HepG2 (cell line): ENCODE results near the gene AGAP1. TPM values are rescaled to one million over a fixed set of nuclear protein-coding genes. Genes with fewer than 3 reads are reported as not detected.

Experiments
- EHMT2 ChIP-seq: fragments of 200-600 bp; sonication (generic); IDR thresholded peaks from 2 replicates; pipeline ENCODE4 v1.7.0; 2017; ENCODE audit warnings: antibody characterized with exemption, low read depth, low read length, borderline replicate concordance
- HMGA1 ChIP-seq: sonication (generic); formaldehyde crosslinking; conservative IDR thresholded peaks from 2 replicates; pipeline ENCODE4 v1.4.0; 2020; ENCODE audit warnings: missing genetic modification reagents
- IRF2 ChIP-seq: IDR thresholded peaks from 2 replicates; pipeline ENCODE4 v1.6.1; 2018; ENCODE audit warnings: missing genetic modification reagents, missing compliant biosample characterization
- PHF20 ChIP-seq: sonication (generic); formaldehyde crosslinking; IDR thresholded peaks from 2 replicates; pipeline ENCODE4 v1.5.0; 2020; ENCODE audit warnings: mild to moderate bottlenecking, missing genetic modification reagents
- SNAI1 ChIP-seq: sonication (generic); formaldehyde crosslinking; IDR thresholded peaks from 2 replicates; pipeline ENCODE4 v1.5.0; 2020; ENCODE audit warnings: mild to moderate bottlenecking, missing genetic modification reagents, borderline replicate concordance
- SOX13 ChIP-seq, 3 experiments: fragments of 450-650 bp in 1 of 3; sonication (generic) in 1 of 3; formaldehyde crosslinking in 1 of 3; IDR thresholded peaks in 2 of 3; conservative IDR thresholded peaks in 1 of 3; 2 replicates each; pipeline versions ENCODE4 v1.5.0 to v1.6.1; 2016 to 2020; ENCODE audit warnings: antibody characterized with exemption in 1 of 3, mild to moderate bottlenecking in 1 of 3, missing compliant biosample characterization in 1 of 3, missing genetic modification reagents in 1 of 3, moderate library complexity in 1 of 3
- SP5 ChIP-seq: IDR thresholded peaks from 2 replicates; pipeline ENCODE4 v1.6.1; 2016; ENCODE audit warnings: low read depth, borderline replicate concordance
- TBP ChIP-seq: sonication (generic); formaldehyde crosslinking; IDR thresholded peaks from 2 replicates; pipeline ENCODE4 v1.5.0; 2020; ENCODE audit warnings: missing genetic modification reagents
- TEAD2 ChIP-seq: sonication (generic); formaldehyde crosslinking; IDR thresholded peaks from 2 replicates; pipeline ENCODE4 v1.9.0; 2021; ENCODE audit warnings: missing genetic modification reagents
- ZNF460 ChIP-seq: sonication (generic); formaldehyde crosslinking; IDR thresholded peaks from 2 replicates; pipeline ENCODE4 v1.5.1; 2020; ENCODE audit warnings: missing genetic modification reagents, mild to moderate bottlenecking, borderline replicate concordance
- ZNF546 ChIP-seq: sonication (generic); formaldehyde crosslinking; conservative IDR thresholded peaks from 2 replicates; pipeline ENCODE4 v1.8.1; 2023; ENCODE audit warnings: mild to moderate bottlenecking, missing genetic modification reagents
- ZNF629 ChIP-seq: sonication (generic); formaldehyde crosslinking; conservative IDR thresholded peaks from 2 replicates; pipeline ENCODE4 v1.5.0; 2020; ENCODE audit warnings: missing genetic modification reagents
- ZNF660 ChIP-seq: sonication (generic); formaldehyde crosslinking; IDR thresholded peaks from 2 replicates; pipeline ENCODE4 v1.5.1; 2020; ENCODE audit warnings: mild to moderate bottlenecking, low read depth, missing genetic modification reagents, borderline replicate concordance
- polyA plus RNA-seq, 8 experiments: library from polyadenylated mRNA; depleted of rRNA in 3 of 8; stranded (reverse) in 7 of 8; unstranded in 1 of 8; fragments of >200 nt; fragmentation: Illumina TruSeq in 4 of 8; extraction: Trizol in 4 of 8; gene quantifications; 2 replicates each; pipeline versions ENCODE4 v1.2.1 to v1.2.3, GENCODE V29; 2011 to 2016; ENCODE audit warnings: low read depth in 4 of 8, missing spikeins in 1 of 8, mixed read lengths in 1 of 8; ENCODE audit not compliant: insufficient read depth in 1 of 8
- total RNA-seq, 5 experiments: library from RNA; depleted of rRNA; stranded (reverse); fragments of >200 nt; fragmentation: Illumina TruSeq; extraction: Trizol; gene quantifications; 2 replicates each; pipeline ENCODE4 v1.2.3, GENCODE V29; 2016; ENCODE audit warnings: low read depth in 1 of 5
- TF ChIP-seq, protein P1 (sequence below): sonication (generic); formaldehyde crosslinking; IDR thresholded peaks from 2 replicates; pipeline ENCODE4 v1.4.0; 2020; ENCODE audit warnings: missing genetic modification reagents, mild to moderate bottlenecking, borderline replicate concordance
- TF ChIP-seq, protein P2 (sequence below): sonication (generic); formaldehyde crosslinking; IDR thresholded peaks from 2 replicates; pipeline ENCODE4 v1.4.0; 2020; ENCODE audit warnings: missing genetic modification reagents
- TF ChIP-seq, protein P3 (sequence below): sonication (generic); formaldehyde crosslinking; IDR thresholded peaks from 2 replicates; pipeline ENCODE4 v1.4.0; 2020; ENCODE audit warnings: mild to moderate bottlenecking, low read depth, missing genetic modification reagents
- TF ChIP-seq, protein P4 (sequence below): IDR thresholded peaks from 2 replicates; pipeline ENCODE4 v1.6.1; 2016; ENCODE audit warnings: low read depth
- TF ChIP-seq, protein P5 (sequence below): sonication (generic); formaldehyde crosslinking; conservative IDR thresholded peaks from 2 replicates; pipeline ENCODE4 v1.4.0; 2020; ENCODE audit warnings: mild to moderate bottlenecking, missing genetic modification reagents, moderate library complexity
- TF ChIP-seq, protein P6 (sequence below): sonication (generic); formaldehyde crosslinking; IDR thresholded peaks from 2 replicates; pipeline ENCODE4 v1.8.1; 2023; ENCODE audit warnings: missing genetic modification reagents, inconsistent platforms, borderline replicate concordance

AGAP1 gene
- total and polyA plus RNA-seq, 2 of the 13 experiments (the other 11 are each of a cell fraction or from before 2014, with no cell fraction given) = 21.2 to 32.7 TPM

DNA sequence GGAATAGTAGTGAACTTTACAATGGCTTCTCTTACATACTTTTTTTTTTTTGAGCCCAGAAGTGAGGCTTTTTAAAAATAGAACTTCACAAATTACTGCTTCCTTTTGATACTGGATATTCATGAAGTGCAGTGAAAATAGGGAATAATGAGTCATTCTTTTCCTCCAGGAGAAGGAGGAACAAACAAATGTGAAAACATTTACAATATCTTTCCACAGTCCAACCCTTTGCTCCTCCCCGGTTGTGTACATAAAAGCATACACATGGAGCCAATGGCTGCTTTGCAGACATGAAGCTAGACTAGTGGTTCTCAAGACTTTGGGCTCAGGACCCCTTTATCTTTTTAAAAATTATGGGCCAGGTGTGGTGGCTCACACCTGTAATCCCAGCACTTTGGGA lies 407.4 kb downstream of the AGAP1 start (continued):
- TF ChIP-seq, protein P1, sequence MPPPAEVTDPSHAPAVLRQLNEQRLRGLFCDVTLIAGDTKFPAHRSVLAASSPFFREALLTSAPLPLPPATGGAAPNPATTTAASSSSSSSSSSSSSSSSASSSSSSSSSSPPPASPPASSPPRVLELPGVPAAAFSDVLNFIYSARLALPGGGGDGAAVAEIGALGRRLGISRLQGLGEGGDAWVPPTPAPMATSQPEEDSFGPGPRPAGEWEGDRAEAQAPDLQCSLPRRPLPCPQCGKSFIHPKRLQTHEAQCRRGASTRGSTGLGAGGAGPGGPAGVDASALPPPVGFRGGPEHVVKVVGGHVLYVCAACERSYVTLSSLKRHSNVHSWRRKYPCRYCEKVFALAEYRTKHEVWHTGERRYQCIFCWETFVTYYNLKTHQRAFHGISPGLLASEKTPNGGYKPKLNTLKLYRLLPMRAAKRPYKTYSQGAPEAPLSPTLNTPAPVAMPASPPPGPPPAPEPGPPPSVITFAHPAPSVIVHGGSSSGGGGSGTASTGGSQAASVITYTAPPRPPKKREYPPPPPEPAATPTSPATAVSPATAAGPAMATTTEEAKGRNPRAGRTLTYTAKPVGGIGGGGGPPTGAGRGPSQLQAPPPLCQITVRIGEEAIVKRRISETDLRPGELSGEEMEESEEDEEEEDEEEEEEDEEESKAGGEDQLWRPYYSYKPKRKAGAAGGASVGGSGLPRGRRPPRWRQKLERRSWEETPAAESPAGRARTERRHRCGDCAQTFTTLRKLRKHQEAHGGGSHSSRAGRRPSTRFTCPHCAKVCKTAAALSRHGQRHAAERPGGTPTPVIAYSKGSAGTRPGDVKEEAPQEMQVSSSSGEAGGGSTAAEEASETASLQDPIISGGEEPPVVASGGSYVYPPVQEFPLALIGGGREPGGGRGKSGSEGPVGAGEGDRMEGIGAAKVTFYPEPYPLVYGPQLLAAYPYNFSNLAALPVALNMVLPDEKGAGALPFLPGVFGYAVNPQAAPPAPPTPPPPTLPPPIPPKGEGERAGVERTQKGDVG = no peak
- TF ChIP-seq IRF2 (CRISPR knock-in tag) (0 out of 2 replicates have a peak, but pooled peaks have one; percentile 23), TEAD2 (CRISPR knock-in tag) (no peak), ZNF660 (CRISPR knock-in tag) (no peak), TBP (no peak), EHMT2 (no peak), SOX13 (IDR thresholded peaks at IDR 0.05) (no peak), SOX13 (CRISPR knock-in tag; conservative IDR thresholded peaks at IDR 0.05 in 1 of 2, IDR thresholded peaks at IDR 0.05 in 1 of 2) (peak in 1 of 2 experiments; percentile 68; a peak in 1 of 4 replicates), ZNF460 (CRISPR knock-in tag) (peak; percentile 85), HMGA1 (no peak), ZNF546 (no peak), SNAI1 (CRISPR knock-in tag) (no peak), ZNF629 (CRISPR knock-in tag) (no peak), SP5 (CRISPR knock-in tag) (peak; percentile 85; the same call in 1 of the 2 replicates), PHF20 (CRISPR knock-in tag) (no peak)
- TF ChIP-seq, protein P2, sequence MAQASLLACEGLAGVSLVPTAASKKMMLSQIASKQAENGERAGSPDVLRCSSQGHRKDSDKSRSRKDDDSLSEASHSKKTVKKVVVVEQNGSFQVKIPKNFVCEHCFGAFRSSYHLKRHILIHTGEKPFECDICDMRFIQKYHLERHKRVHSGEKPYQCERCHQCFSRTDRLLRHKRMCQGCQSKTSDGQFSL (CRISPR knock-in tag) = no peak
- TF ChIP-seq, protein P3, sequence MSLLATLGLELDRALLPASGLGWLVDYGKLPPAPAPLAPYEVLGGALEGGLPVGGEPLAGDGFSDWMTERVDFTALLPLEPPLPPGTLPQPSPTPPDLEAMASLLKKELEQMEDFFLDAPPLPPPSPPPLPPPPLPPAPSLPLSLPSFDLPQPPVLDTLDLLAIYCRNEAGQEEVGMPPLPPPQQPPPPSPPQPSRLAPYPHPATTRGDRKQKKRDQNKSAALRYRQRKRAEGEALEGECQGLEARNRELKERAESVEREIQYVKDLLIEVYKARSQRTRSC (CRISPR knock-in tag) = no peak
- TF ChIP-seq, protein P4, sequence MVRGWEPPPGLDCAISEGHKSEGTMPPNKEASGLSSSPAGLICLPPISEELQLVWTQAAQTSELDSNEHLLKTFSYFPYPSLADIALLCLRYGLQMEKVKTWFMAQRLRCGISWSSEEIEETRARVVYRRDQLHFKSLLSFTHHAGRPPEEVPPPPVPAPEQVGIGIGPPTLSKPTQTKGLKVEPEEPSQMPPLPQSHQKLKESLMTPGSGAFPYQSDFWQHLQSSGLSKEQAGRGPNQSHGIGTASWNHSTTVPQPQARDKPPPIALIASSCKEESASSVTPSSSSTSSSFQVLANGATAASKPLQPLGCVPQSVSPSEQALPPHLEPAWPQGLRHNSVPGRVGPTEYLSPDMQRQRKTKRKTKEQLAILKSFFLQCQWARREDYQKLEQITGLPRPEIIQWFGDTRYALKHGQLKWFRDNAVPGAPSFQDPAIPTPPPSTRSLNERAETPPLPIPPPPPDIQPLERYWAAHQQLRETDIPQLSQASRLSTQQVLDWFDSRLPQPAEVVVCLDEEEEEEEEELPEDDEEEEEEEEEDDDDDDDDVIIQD (CRISPR knock-in tag) = peak; percentile 80; the same call in 1 of the 2 replicates
- TF ChIP-seq, protein P5, sequence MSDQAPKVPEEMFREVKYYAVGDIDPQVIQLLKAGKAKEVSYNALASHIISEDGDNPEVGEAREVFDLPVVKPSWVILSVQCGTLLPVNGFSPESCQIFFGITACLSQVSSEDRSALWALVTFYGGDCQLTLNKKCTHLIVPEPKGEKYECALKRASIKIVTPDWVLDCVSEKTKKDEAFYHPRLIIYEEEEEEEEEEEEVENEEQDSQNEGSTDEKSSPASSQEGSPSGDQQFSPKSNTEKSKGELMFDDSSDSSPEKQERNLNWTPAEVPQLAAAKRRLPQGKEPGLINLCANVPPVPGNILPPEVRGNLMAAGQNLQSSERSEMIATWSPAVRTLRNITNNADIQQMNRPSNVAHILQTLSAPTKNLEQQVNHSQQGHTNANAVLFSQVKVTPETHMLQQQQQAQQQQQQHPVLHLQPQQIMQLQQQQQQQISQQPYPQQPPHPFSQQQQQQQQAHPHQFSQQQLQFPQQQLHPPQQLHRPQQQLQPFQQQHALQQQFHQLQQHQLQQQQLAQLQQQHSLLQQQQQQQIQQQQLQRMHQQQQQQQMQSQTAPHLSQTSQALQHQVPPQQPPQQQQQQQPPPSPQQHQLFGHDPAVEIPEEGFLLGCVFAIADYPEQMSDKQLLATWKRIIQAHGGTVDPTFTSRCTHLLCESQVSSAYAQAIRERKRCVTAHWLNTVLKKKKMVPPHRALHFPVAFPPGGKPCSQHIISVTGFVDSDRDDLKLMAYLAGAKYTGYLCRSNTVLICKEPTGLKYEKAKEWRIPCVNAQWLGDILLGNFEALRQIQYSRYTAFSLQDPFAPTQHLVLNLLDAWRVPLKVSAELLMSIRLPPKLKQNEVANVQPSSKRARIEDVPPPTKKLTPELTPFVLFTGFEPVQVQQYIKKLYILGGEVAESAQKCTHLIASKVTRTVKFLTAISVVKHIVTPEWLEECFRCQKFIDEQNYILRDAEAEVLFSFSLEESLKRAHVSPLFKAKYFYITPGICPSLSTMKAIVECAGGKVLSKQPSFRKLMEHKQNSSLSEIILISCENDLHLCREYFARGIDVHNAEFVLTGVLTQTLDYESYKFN (CRISPR knock-in tag) = peak; percentile 39
- TF ChIP-seq, protein P6, sequence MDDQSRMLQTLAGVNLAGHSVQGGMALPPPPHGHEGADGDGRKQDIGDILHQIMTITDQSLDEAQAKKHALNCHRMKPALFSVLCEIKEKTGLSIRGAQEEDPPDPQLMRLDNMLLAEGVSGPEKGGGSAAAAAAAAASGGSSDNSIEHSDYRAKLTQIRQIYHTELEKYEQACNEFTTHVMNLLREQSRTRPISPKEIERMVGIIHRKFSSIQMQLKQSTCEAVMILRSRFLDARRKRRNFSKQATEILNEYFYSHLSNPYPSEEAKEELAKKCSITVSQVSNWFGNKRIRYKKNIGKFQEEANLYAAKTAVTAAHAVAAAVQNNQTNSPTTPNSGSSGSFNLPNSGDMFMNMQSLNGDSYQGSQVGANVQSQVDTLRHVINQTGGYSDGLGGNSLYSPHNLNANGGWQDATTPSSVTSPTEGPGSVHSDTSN (CRISPR knock-in tag) = no peak
